ENCODE data around the gene TMEM132D. TPM values are rescaled to one million over a fixed set of nuclear protein-coding genes. Genes with fewer than 3 reads are reported as not detected.

Gene TMEM132D
- total RNA-seq, 1 experiment from 2014 or later = 1.4 TPM

GRCh38 chr12:129371268-129371667 lies 532.6 kb downstream of the TMEM132D start:
- DNase-seq (ENCODE audit: low spot score) (no peak), ATAC-seq (no peak)
- CTCF ChIA-PET = no interaction called here
- peaks cover 57% of the 10 kb centered on the region for H3K36me3 Mint-ChIP-seq
- POLR2A ChIA-PET = no interaction called here
- H3K27me3 Mint-ChIP-seq (ENCODE audit: low read depth) = peaks cover 9% of the 10 kb centered on the region
- H3K4me3 Mint-ChIP-seq = no peak overlapping the region
- no peak for TF ChIP-seq SOX15 (CRISPR knock-in tag; IDR thresholded peaks at IDR 0.05)
- TF ChIP-seq RORB (CRISPR knock-in tag; IDR thresholded peaks at IDR 0.05) = no peak
- no peak for TF ChIP-seq ZNF425 (CRISPR knock-in tag; conservative IDR thresholded peaks at IDR 0.05)
- no peak for TF ChIP-seq ATF1 (CRISPR knock-in tag; IDR thresholded peaks at IDR 0.05)
- TF ChIP-seq ATF6 (CRISPR knock-in tag; IDR thresholded peaks at IDR 0.05) = no peak
- TF ChIP-seq ATF2 (CRISPR knock-in tag; IDR thresholded peaks at IDR 0.05; ENCODE audit: borderline replicate concordance, low read depth) = no peak
- no peak for TF ChIP-seq AFF4 (CRISPR knock-in tag; IDR thresholded peaks at IDR 0.05; ENCODE audit: borderline replicate concordance)
- TF ChIP-seq NR2C2 (CRISPR knock-in tag; IDR thresholded peaks at IDR 0.05) = no peak
- peaks cover 60% of the 10 kb centered on the region for H3K9me3 Mint-ChIP-seq
- no peak overlapping the region for H3K27ac Mint-ChIP-seq
- H3K4me1 Mint-ChIP-seq = no peaks in the 10 kb centered on the region

- ChIA-PET POLR2A (no interaction called here), CTCF (no interaction called here)
- peaks cover 19% of the 10 kb centered on the region for H3K27me3 Mint-ChIP-seq (ENCODE audit: low read depth)
- no peak overlapping the region for H3K4me3 Mint-ChIP-seq
- TF ChIP-seq PRDM15 (CRISPR knock-in tag; IDR thresholded peaks at IDR 0.05) (no peak), MLX (CRISPR knock-in tag; IDR thresholded peaks at IDR 0.05) (no peak), RELA (CRISPR knock-in tag; IDR thresholded peaks at IDR 0.05; ENCODE audit: borderline replicate concordance) (no peak), USF1 (CRISPR knock-in tag; IDR thresholded peaks at IDR 0.05) (no peak), MXD4 (CRISPR knock-in tag; IDR thresholded peaks at IDR 0.05; ENCODE audit: borderline replicate concordance) (no peak), SMAD3 (CRISPR knock-in tag; IDR thresholded peaks at IDR 0.05; ENCODE audit: borderline replicate concordance) (no peak), FOXP4 (CRISPR knock-in tag; IDR thresholded peaks at IDR 0.05) (no peak), JAZF1 (CRISPR knock-in tag; IDR thresholded peaks at IDR 0.05) (no peak), ZNF396 (CRISPR knock-in tag; IDR thresholded peaks at IDR 0.05; ENCODE audit: borderline replicate concordance) (no peak)
- H3K4me1 Mint-ChIP-seq = no peaks in the 10 kb centered on the region
- peaks cover 69% of the 10 kb centered on the region for H3K36me3 Mint-ChIP-seq
- H3K27ac Mint-ChIP-seq = no peak overlapping the region
- ATAC-seq = no peak
- DNase-seq (ENCODE audit: low spot score) = no peak
- peaks cover 73% of the 10 kb centered on the region for H3K9me3 Mint-ChIP-seq
Observed at GRCh38 chr12:129366656-129367055, 537.2 kb downstream of the TMEM132D start.

Data from WTC11 (cell line).